Measurements from ENCODE around the gene GRK5.

The GRK5 gene

DNA sequence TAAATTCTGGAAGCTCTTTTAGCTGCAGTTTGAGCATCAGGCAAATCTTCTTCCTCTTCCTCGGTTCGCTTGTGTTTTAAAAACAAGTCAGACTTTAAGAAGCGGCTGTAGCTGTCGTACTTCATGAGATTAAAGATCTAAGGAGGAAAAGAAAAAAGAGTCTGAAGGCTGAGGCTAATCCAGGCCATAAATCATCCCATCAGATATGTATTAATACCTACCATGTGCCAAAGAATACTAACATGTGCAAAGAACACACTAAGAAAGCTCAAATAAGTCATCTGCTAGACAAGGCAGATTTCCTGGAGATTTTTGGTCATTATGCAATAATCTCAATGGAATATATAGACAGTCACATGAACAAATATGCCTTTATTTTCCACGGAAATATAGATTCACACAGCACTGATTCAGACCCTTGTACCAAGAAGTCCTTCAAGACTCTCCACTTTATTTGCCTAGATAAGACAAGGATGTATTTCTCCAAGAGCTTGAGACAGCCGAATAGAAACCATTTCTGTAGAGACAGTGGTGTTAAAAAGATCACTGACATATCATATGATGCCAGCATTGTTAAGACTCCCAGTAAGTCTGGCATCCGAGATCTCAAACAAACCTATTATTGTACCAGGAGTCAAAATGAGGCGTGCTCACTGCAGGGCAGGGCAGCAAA, 292.9 kb downstream of the GRK5 start:
- TF ChIP-seq, protein P1, sequence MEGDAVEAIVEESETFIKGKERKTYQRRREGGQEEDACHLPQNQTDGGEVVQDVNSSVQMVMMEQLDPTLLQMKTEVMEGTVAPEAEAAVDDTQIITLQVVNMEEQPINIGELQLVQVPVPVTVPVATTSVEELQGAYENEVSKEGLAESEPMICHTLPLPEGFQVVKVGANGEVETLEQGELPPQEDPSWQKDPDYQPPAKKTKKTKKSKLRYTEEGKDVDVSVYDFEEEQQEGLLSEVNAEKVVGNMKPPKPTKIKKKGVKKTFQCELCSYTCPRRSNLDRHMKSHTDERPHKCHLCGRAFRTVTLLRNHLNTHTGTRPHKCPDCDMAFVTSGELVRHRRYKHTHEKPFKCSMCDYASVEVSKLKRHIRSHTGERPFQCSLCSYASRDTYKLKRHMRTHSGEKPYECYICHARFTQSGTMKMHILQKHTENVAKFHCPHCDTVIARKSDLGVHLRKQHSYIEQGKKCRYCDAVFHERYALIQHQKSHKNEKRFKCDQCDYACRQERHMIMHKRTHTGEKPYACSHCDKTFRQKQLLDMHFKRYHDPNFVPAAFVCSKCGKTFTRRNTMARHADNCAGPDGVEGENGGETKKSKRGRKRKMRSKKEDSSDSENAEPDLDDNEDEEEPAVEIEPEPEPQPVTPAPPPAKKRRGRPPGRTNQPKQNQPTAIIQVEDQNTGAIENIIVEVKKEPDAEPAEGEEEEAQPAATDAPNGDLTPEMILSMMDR (IDR thresholded peaks at IDR 0.05; ENCODE audit: low read length, missing control alignments) = no peak
- no peak overlapping the region for H3K4me3 ChIP-seq (replicated peaks; ENCODE audit: low read depth, low read length)
- no peak for DNase-seq (ENCODE audit: low read depth)

DNA sequence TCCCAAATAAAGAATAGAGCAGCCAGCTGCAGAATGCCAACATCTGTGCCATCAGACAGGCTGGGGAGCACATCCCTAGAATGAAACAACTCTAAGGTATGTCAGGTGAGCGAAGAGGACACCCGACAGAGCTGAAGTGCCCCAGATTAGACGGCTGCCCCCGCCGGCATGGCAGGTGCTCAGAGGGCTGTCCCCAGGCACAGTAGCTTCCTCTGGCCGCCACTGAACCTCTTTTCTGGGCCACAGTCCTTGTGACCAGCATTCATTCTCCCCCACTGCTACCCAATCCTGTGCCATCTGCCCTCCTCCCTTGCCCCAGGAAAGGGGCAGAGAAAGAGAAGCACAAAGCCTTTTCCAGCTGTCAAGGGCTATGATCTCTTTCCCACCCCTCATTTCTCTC, 293.4 kb downstream of the GRK5 start:
- TF ChIP-seq, protein P1 (IDR thresholded peaks at IDR 0.05; ENCODE audit: low read length, missing control alignments) = no peak
- H3K4me3 ChIP-seq (replicated peaks; ENCODE audit: low read depth, low read length) = no peak overlapping the region
- DNase-seq (ENCODE audit: low read depth) = no peak

DNA sequence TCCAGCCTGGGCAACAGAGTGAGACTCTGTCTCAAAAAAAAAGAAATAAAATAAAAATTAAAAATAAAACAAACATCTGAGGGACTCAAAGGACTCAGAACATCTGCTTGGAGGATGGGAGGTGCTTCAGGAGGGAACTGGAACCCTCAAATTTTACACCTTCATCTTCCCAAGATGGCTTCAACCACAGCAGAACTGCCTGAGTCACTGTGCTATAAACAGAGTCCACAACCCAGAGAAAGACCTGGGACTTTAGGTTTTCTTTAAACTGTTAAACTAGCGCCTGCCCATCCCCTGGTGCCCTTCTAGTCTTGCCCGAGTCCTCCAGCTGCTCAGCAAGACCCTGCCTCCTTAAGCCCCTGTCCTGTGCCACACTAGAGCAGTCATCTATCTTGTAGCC, 294.3 kb downstream of the GRK5 start:
- TF ChIP-seq, protein P1 (IDR thresholded peaks at IDR 0.05; ENCODE audit: low read length, missing control alignments) = no peak
- H3K4me3 ChIP-seq (replicated peaks; ENCODE audit: low read depth, low read length) = no peak overlapping the region
- DNase-seq (ENCODE audit: low read depth) = no peak

GRCh38 chr10:119502209-119502608, 294.8 kb downstream of the GRK5 start:
- no peak overlapping the region for H3K4me3 ChIP-seq (replicated peaks; ENCODE audit: low read depth, low read length)
- DNase-seq (ENCODE audit: low read depth) = no peak
- TF ChIP-seq, protein P1 (IDR thresholded peaks at IDR 0.05; ENCODE audit: low read length, missing control alignments) = no peak

DNA sequence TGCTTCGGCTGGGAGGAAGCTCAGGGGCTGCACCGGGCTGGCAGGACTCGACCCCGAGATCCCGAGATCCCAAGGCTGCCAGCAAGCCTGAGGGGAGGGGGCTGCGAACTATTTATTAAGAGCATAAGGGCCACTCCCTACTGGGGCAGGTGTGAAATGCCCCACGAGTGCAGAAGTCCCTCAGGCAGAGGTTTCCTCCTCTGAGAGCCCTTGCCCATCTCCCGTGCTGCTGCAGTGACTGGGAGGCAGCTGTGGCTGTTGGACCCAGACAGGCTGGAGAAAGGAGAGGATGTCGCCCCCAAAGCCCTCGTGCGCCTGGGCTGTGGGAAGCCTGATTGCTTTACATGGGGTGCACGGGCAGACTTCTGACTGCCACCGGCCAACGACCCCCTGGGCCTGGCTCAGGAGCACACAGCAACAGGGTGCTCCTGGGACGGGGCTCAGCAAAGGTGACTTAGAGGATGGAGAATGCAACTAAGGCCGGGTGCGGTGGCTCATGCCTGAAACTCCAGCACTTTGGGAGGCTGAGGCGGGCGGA, 295.3 kb downstream of the GRK5 start:
- H3K4me3 ChIP-seq (replicated peaks; ENCODE audit: low read depth, low read length) = no peak overlapping the region
- no peak for DNase-seq (ENCODE audit: low read depth)
- TF ChIP-seq, protein P1 (IDR thresholded peaks at IDR 0.05; ENCODE audit: low read length, missing control alignments) = no peak

GRCh38 chr10:119503821-119504220, 296.4 kb downstream of the GRK5 start:
- TF ChIP-seq, protein P1 (IDR thresholded peaks at IDR 0.05; ENCODE audit: low read length, missing control alignments) = no peak
- DNase-seq (ENCODE audit: low read depth) = no peak
- no peak overlapping the region for H3K4me3 ChIP-seq (replicated peaks; ENCODE audit: low read depth, low read length)

DNA sequence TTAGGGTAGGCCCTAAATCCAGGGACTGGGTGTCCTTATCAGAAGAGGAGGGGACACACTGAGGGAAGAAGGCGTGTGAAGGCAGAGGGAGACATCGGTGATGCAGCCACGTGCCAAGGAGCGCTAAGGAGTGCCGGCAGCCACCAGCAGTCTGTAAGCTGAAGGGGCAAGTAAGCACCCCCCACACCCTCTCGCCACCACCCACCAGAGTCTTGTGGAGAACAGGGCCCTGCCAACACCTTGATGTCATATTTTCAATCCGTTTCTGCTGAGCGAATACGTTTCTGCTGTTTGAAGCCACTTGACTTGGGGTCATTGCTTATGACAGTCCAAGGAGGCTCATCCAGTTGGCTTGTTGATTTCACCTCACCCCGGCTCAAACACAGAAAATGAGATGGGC, 297.3 kb downstream of the GRK5 start:
- no peak for DNase-seq (ENCODE audit: low read depth)
- TF ChIP-seq, protein P1 (IDR thresholded peaks at IDR 0.05; ENCODE audit: low read length, missing control alignments) = no peak
- H3K4me3 ChIP-seq (replicated peaks; ENCODE audit: low read depth, low read length) = no peak overlapping the region

Measured in fibroblast of pulmonary artery (primary cell).